Measurements from ENCODE around the gene SCMH1. TPM values are rescaled to one million over a fixed set of nuclear protein-coding genes. Genes with fewer than 3 reads are reported as not detected.

Gene SCMH1
- total RNA-seq, 1 experiment from 2014 or later, result 28.0 TPM

DNA sequence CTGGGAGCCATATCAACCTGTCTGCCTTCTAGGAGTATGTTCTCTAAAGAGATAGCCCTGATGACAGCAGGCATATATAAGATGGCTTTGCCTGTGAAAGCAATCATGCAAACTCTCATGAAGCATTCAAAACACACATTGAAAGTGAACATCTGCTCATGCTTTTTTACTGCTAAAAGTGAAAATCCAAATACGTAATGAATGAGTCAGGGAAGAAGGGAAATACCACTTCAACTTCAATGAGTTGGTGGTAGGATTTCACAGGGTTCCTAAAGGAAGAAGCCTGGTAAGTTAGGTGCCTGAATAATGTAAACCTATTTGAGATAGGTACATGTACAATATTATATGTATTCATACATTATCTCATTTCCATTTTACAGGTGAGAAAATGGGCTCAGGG, 170.1 kb downstream of the SCMH1 start (continued):
- TF ChIP-seq TCF7L2 (IDR thresholded peaks at IDR 0.05; ENCODE audit: borderline replicate concordance, extremely low read depth, insufficient read depth, insufficient read length) (no peak), ZFX (IDR thresholded peaks at IDR 0.05) (no peak), POLR2AphosphoS5 (IDR thresholded peaks at IDR 0.05; ENCODE audit: low read depth, low read length) (no peak), EZH2 (IDR thresholded peaks at IDR 0.05) (no peak)

DNA sequence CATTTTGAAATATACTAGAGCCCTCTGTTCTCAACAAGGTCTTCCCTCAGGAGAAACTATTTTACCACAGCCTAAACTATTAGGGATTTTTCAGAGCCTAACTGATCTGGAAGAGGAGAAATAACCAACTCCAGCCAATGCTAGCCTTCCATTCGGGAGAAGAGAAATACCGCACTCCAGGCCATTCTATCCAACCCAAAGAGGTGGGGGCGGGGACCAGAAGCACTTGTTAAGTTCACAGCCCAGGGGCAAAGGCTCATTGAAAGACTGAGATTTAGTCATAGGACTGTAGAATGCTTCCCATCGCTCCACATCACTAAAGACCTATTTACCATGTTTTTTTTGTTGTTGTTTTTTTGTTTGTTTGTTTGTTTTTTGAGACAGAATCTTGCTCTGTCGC, 185.2 kb downstream of the SCMH1 start:
- no peak overlapping the region for H3K4me3 ChIP-seq (replicated peaks in 1 of 2; ENCODE audit: low read depth in 1 of 2, low read length in 2 of 2)
- H3K9me3 ChIP-seq (ENCODE audit: control insufficient read depth in 1 of 2, insufficient read depth in 1 of 2, low read depth in 1 of 2, low read length in 2 of 2), result no peaks in the 10 kb centered on the region
- H3K36me3 ChIP-seq (ENCODE audit: control insufficient read depth in 1 of 2, insufficient read depth in 2 of 2, low read length in 2 of 2), result no peaks in the 10 kb centered on the region
- RAD21 ChIA-PET (ENCODE audit: low non-redundant PET in 1 of 2, low total read pairs in 2 of 2, uncharacterized antibody in 2 of 2, unreplicated experiment in 2 of 2), result no interaction called here
- POLR2A ChIA-PET, result no interaction called here
- H2AFZ ChIP-seq (ENCODE audit: low read depth, low read length, poor library complexity, severe bottlenecking), result no peak overlapping the region
- CTCF ChIA-PET, result no interaction called here
- ATAC-seq (no peak), DNase-seq (ENCODE audit: low read depth, low spot score) (no peak)
- no peaks in the 10 kb centered on the region for H4K20me1 ChIP-seq (ENCODE audit: insufficient read depth)
- no TSS peak for BruUV-seq (replicated peaks)
- no peaks in the 10 kb centered on the region for H3K4me1 ChIP-seq (ENCODE audit: control insufficient read depth in 1 of 2, insufficient read depth in 2 of 2, low read length in 2 of 2)
- H3K79me2 ChIP-seq (ENCODE audit: insufficient read depth, low read length), result no peaks in the 10 kb centered on the region
- no peaks in the 10 kb centered on the region for H3K9me2 ChIP-seq (ENCODE audit: insufficient read depth)
- intact Hi-C loops (cut with micrococcal nuclease), result no loop called here
- H3K9ac ChIP-seq (ENCODE audit: low read length), result no peak overlapping the region
- H3K27me3 ChIP-seq (ENCODE audit: insufficient read depth, low read length), result no peaks in the 10 kb centered on the region
- H3K27ac ChIP-seq (ENCODE audit: low read depth, low read length), result no peak overlapping the region
- H3K4me2 ChIP-seq (ENCODE audit: low read length), result no peak overlapping the region
- TF ChIP-seq SP1 (IDR thresholded peaks at IDR 0.05; ENCODE audit: low read depth) (no peak), CTCF (IDR thresholded peaks at IDR 0.05 in 2 of 3, conservative IDR thresholded peaks at IDR 0.05 in 1 of 3; ENCODE audit: borderline replicate concordance in 1 of 3, insufficient read depth in 1 of 3, low read depth in 2 of 3, low read length in 2 of 3) (no peak), SIN3A (IDR thresholded peaks at IDR 0.05; ENCODE audit: low read depth) (no peak), CBX3 (IDR thresholded peaks at IDR 0.05; ENCODE audit: low read depth) (no peak), SRF (IDR thresholded peaks at IDR 0.05; ENCODE audit: low read depth) (no peak), JUND (IDR thresholded peaks at IDR 0.05) (no peak), FOSL1 (IDR thresholded peaks at IDR 0.05; ENCODE audit: low read depth) (no peak), ZFX (IDR thresholded peaks at IDR 0.05) (no peak), TCF7L2 (IDR thresholded peaks at IDR 0.05; ENCODE audit: borderline replicate concordance, extremely low read depth, insufficient read depth, insufficient read length) (no peak)
